Lower leg skin (tissue), 3 donors: Measurements from ENCODE around the gene PEX14.

ENCODE experiments used
- CTCF ChIP-seq, 3 donors: fragments of 450-650 bp; IDR thresholded peaks; one replicate each; pipeline ENCODE4 v1.5.1; 2016; ENCODE audit warnings: antibody characterized with exemption in 3 of 3, mild to moderate bottlenecking in 3 of 3, moderate library complexity in 2 of 3
- POLR2A ChIP-seq, 2 donors: fragments of 450-650 bp; IDR thresholded peaks; one replicate each; pipeline ENCODE4 v1.6.1; 2016 to 2017; ENCODE audit warnings: antibody characterized with exemption in 2 of 2, mild to moderate bottlenecking in 1 of 2, moderate library complexity in 1 of 2

DNA sequence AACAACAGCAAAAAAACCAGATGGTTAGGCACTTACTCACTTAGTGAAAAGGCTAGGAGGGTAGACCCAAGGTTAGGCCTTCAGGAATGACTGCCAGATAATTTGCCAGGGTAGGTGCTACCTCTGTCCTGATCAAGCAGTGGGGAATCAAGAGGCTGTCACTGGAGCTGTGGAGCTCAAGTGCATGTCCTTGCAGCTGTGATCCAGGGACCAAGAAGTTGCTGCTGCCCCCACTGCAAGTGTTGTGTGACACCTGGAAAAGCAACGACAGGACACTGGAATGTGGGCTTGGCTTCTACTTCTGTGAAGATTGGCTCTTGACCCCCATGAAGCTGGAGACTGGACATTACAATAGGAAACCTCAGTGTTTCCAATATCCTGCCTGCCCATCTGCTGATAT lies 72.1 kb downstream of the PEX14 start:
- TF ChIP-seq CTCF (IDR thresholded peaks at IDR 0.05) (no peak), POLR2A (IDR thresholded peaks at IDR 0.05) (no peak)
